Measurements from ENCODE around the gene NT5E. TPM values are rescaled to one million over a fixed set of nuclear protein-coding genes. Genes with fewer than 3 reads are reported as not detected.

NT5E gene
- total and polyA plus RNA-seq, 4 donors, result 13.5 to 51.5 (median 34.1) TPM

DNA sequence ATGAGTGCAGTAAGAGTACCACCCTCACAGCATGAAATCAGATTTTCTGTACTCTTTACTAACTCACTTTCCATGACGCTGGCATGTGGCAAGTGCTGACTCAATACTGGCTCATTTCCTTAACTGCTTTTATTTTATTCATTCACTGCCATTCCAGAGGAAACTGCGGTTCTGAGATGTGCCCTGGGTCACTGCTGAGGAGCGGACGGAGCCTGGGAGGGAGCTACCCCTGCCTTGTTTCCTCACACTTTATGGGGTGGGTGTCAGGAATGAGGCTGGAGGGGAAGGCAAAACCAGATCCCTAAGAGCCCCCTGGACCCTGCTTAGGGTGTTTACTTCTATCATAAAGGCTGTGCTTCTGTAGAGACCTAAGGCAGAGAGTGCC, 14.4 kb downstream of the NT5E start:
- no peak overlapping the region for H3K9ac ChIP-seq (ENCODE audit: low read depth in 1 of 2, low read length in 2 of 2)
- TF ChIP-seq RAD21 (IDR thresholded peaks at IDR 0.05) (peak in 1 of 2 donors; percentile 1), SP1 (IDR thresholded peaks at IDR 0.05) (peak; percentile 13), YY1 (IDR thresholded peaks at IDR 0.05) (no peak)
- TF ChIP-seq, protein P1, sequence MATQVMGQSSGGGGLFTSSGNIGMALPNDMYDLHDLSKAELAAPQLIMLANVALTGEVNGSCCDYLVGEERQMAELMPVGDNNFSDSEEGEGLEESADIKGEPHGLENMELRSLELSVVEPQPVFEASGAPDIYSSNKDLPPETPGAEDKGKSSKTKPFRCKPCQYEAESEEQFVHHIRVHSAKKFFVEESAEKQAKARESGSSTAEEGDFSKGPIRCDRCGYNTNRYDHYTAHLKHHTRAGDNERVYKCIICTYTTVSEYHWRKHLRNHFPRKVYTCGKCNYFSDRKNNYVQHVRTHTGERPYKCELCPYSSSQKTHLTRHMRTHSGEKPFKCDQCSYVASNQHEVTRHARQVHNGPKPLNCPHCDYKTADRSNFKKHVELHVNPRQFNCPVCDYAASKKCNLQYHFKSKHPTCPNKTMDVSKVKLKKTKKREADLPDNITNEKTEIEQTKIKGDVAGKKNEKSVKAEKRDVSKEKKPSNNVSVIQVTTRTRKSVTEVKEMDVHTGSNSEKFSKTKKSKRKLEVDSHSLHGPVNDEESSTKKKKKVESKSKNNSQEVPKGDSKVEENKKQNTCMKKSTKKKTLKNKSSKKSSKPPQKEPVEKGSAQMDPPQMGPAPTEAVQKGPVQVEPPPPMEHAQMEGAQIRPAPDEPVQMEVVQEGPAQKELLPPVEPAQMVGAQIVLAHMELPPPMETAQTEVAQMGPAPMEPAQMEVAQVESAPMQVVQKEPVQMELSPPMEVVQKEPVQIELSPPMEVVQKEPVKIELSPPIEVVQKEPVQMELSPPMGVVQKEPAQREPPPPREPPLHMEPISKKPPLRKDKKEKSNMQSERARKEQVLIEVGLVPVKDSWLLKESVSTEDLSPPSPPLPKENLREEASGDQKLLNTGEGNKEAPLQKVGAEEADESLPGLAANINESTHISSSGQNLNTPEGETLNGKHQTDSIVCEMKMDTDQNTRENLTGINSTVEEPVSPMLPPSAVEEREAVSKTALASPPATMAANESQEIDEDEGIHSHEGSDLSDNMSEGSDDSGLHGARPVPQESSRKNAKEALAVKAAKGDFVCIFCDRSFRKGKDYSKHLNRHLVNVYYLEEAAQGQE (IDR thresholded peaks at IDR 0.05), result no peak

GRCh38 chr6:85464722-85465150, 14.9 kb downstream of the NT5E start:
- no peak for DNase-seq (ENCODE audit: low spot score)
- no peaks in the 10 kb centered on the region for H3K9me3 ChIP-seq (ENCODE audit: control insufficient read depth in 4 of 4, low read length in 3 of 4)
- H3K4me3 ChIP-seq (ENCODE audit: low read depth in 1 of 3, low read length in 3 of 3), result no peak overlapping the region
- peaks cover 11 to 33% (median 29%) of the 10 kb centered on the region in 4 donors for H3K4me1 ChIP-seq (ENCODE audit: control insufficient read depth in 4 of 4, insufficient read depth in 4 of 4, low read length in 3 of 4)
- TF ChIP-seq EGR1 (IDR thresholded peaks at IDR 0.05; ENCODE audit: low read depth in 2 of 2), result no peak
- TF ChIP-seq, protein P2, sequence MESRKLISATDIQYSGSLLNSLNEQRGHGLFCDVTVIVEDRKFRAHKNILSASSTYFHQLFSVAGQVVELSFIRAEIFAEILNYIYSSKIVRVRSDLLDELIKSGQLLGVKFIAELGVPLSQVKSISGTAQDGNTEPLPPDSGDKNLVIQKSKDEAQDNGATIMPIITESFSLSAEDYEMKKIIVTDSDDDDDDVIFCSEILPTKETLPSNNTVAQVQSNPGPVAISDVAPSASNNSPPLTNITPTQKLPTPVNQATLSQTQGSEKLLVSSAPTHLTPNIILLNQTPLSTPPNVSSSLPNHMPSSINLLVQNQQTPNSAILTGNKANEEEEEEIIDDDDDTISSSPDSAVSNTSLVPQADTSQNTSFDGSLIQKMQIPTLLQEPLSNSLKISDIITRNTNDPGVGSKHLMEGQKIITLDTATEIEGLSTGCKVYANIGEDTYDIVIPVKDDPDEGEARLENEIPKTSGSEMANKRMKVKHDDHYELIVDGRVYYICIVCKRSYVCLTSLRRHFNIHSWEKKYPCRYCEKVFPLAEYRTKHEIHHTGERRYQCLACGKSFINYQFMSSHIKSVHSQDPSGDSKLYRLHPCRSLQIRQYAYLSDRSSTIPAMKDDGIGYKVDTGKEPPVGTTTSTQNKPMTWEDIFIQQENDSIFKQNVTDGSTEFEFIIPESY (IDR thresholded peaks at IDR 0.05), result no peak
- no peak for TF ChIP-seq NR2F2 (IDR thresholded peaks at IDR 0.05)
- no peak for TF ChIP-seq SP1 (IDR thresholded peaks at IDR 0.05)
- TF ChIP-seq GABPA (IDR thresholded peaks at IDR 0.05 in 1 of 2, conservative IDR thresholded peaks at IDR 0.05 in 1 of 2), result no peak
- TF ChIP-seq RAD21 (IDR thresholded peaks at IDR 0.05), result no peak
- TF ChIP-seq YY1 (IDR thresholded peaks at IDR 0.05), result no peak
- TF ChIP-seq, protein P1 (IDR thresholded peaks at IDR 0.05), result no peak
- TF ChIP-seq JUND (IDR thresholded peaks at IDR 0.05), result no peak
- TF ChIP-seq FOXA2 (IDR thresholded peaks at IDR 0.05), result no peak
- no peak for TF ChIP-seq HNF4G (IDR thresholded peaks at IDR 0.05)
- no peak for TF ChIP-seq TAF1 (conservative IDR thresholded peaks at IDR 0.05)
- TF ChIP-seq RXRA (IDR thresholded peaks at IDR 0.05), result no peak
- WGBS, result 82% methylated on average over 4 of the region's 4 CpGs
- peaks cover 0 to 18% (median 15%) of the 10 kb centered on the region in 4 donors for H3K36me3 ChIP-seq (ENCODE audit: control insufficient read depth in 4 of 4, insufficient read depth in 3 of 4, low read depth in 1 of 4, low read length in 3 of 4)
- H3K27me3 ChIP-seq (ENCODE audit: control insufficient read depth in 4 of 4, insufficient read depth in 4 of 4, low read length in 3 of 4), result no peaks in the 10 kb centered on the region
- H3K9ac ChIP-seq (ENCODE audit: low read depth in 1 of 2, low read length in 2 of 2), result no peak overlapping the region
- peak overlapping the region in 1 of 2 donors; percentile 2 for H3K27ac ChIP-seq (ENCODE audit: low read depth in 1 of 2, low read length in 2 of 2)

More for the DNA sequence above, 14.4 kb downstream of the NT5E start:
- WGBS, result 71% methylated on average over 4 of the region's 4 CpGs
- H3K27me3 ChIP-seq (ENCODE audit: control insufficient read depth in 4 of 4, insufficient read depth in 4 of 4, low read length in 3 of 4), result no peaks in the 10 kb centered on the region
- peaks cover 0 to 18% (median 14%) of the 10 kb centered on the region in 4 donors for H3K36me3 ChIP-seq (ENCODE audit: control insufficient read depth in 4 of 4, insufficient read depth in 3 of 4, low read depth in 1 of 4, low read length in 3 of 4)
- H3K27ac ChIP-seq (ENCODE audit: low read depth in 1 of 2, low read length in 2 of 2), result peak overlapping the region in 1 of 2 donors; percentile 2
- H3K4me1 ChIP-seq (ENCODE audit: control insufficient read depth in 4 of 4, insufficient read depth in 4 of 4, low read length in 3 of 4), result peaks cover 11 to 37% (median 31%) of the 10 kb centered on the region in 4 donors
- no peak for DNase-seq (ENCODE audit: low spot score)
- no peak overlapping the region for H3K4me3 ChIP-seq (ENCODE audit: low read depth in 1 of 3, low read length in 3 of 3)
- no peaks in the 10 kb centered on the region for H3K9me3 ChIP-seq (ENCODE audit: control insufficient read depth in 4 of 4, low read length in 3 of 4)
